ENCODE measurements around the gene EDC3. TPM values are rescaled to one million over a fixed set of nuclear protein-coding genes. Genes with fewer than 3 reads are reported as not detected.
A peak's percentile ranks its signal among the peaks of the same experiment; 100 is the strongest.

Gene EDC3
- total RNA-seq, 1 donor from 2014 or later: 62.6 TPM

DNA sequence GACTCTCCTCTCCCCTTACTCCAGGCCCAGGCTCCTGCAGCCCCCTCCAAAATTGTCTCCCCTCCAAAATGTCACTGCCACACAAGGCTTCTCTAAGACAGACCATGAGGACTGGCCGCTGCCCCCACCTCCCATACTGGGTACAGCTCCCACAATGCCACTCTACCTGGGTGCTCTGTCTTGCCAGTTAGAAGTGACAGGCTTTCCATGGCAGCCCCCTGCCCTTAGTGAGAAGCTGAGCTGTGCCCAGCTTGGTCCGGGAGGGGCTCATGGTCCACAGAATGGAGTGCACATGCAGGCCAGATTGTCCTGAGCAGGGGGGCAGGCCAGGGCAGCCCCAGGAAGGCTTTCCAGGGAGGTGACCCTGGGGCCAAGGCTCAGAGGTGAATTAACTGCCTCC, 83.1 kb downstream of the EDC3 start:
- H3K4me1 Mint-ChIP-seq (ENCODE audit: low read depth): peaks cover 10% of the 10 kb centered on the region
- no peak for DNase-seq (ENCODE audit: low spot score, unreplicated experiment)
- H3K4me3 Mint-ChIP-seq (ENCODE audit: low read depth): peak overlapping the region; percentile 56
- no peaks in the 10 kb centered on the region for H3K36me3 Mint-ChIP-seq (ENCODE audit: insufficient read depth)
- H3K27me3 Mint-ChIP-seq: peaks cover 8% of the 10 kb centered on the region
- TF ChIP-seq, protein P1, sequence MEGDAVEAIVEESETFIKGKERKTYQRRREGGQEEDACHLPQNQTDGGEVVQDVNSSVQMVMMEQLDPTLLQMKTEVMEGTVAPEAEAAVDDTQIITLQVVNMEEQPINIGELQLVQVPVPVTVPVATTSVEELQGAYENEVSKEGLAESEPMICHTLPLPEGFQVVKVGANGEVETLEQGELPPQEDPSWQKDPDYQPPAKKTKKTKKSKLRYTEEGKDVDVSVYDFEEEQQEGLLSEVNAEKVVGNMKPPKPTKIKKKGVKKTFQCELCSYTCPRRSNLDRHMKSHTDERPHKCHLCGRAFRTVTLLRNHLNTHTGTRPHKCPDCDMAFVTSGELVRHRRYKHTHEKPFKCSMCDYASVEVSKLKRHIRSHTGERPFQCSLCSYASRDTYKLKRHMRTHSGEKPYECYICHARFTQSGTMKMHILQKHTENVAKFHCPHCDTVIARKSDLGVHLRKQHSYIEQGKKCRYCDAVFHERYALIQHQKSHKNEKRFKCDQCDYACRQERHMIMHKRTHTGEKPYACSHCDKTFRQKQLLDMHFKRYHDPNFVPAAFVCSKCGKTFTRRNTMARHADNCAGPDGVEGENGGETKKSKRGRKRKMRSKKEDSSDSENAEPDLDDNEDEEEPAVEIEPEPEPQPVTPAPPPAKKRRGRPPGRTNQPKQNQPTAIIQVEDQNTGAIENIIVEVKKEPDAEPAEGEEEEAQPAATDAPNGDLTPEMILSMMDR (IDR thresholded peaks at IDR 0.05; ENCODE audit: unreplicated experiment): no peak
- no peaks in the 10 kb centered on the region for H3K9me3 Mint-ChIP-seq (ENCODE audit: low read depth)
- no peak overlapping the region for H3K27ac Mint-ChIP-seq

- Mint-ChIP-seq H3K9me3 (ENCODE audit: low read depth) (no peaks in the 10 kb centered on the region), H3K27me3 (peaks cover 8% of the 10 kb centered on the region), H3K27ac (no peak overlapping the region), H3K36me3 (ENCODE audit: insufficient read depth) (no peaks in the 10 kb centered on the region), H3K4me3 (ENCODE audit: low read depth) (no peak overlapping the region), H3K4me1 (ENCODE audit: low read depth) (peaks cover 6% of the 10 kb centered on the region)
- TF ChIP-seq, protein P1 (IDR thresholded peaks at IDR 0.05; ENCODE audit: unreplicated experiment): no peak
- DNase-seq (ENCODE audit: low spot score, unreplicated experiment): no peak
These were observed 84.0 kb downstream of the EDC3 start for GRCh38 chr15:74611834-74612233.

- Mint-ChIP-seq H3K4me3 (ENCODE audit: low read depth) (no peak overlapping the region), H3K27me3 (peaks cover 8% of the 10 kb centered on the region), H3K4me1 (ENCODE audit: low read depth) (peaks cover 1% of the 10 kb centered on the region), H3K36me3 (ENCODE audit: insufficient read depth) (no peaks in the 10 kb centered on the region), H3K27ac (no peak overlapping the region), H3K9me3 (ENCODE audit: low read depth) (no peaks in the 10 kb centered on the region)
- TF ChIP-seq, protein P1 (IDR thresholded peaks at IDR 0.05; ENCODE audit: unreplicated experiment): no peak
- no peak for DNase-seq (ENCODE audit: low spot score, unreplicated experiment)
These were observed 84.5 kb downstream of the EDC3 start for GRCh38 chr15:74611341-74611740.

- TF ChIP-seq, protein P1 (IDR thresholded peaks at IDR 0.05; ENCODE audit: unreplicated experiment): no peak
- Mint-ChIP-seq H3K36me3 (ENCODE audit: insufficient read depth) (no peaks in the 10 kb centered on the region), H3K27me3 (peaks cover 8% of the 10 kb centered on the region), H3K9me3 (ENCODE audit: low read depth) (no peaks in the 10 kb centered on the region), H3K27ac (no peak overlapping the region), H3K4me1 (ENCODE audit: low read depth) (no peaks in the 10 kb centered on the region), H3K4me3 (ENCODE audit: low read depth) (no peak overlapping the region)
- no peak for DNase-seq (ENCODE audit: low spot score, unreplicated experiment)
These were observed 85.4 kb downstream of the EDC3 start for GRCh38 chr15:74610302-74610951.

DNA sequence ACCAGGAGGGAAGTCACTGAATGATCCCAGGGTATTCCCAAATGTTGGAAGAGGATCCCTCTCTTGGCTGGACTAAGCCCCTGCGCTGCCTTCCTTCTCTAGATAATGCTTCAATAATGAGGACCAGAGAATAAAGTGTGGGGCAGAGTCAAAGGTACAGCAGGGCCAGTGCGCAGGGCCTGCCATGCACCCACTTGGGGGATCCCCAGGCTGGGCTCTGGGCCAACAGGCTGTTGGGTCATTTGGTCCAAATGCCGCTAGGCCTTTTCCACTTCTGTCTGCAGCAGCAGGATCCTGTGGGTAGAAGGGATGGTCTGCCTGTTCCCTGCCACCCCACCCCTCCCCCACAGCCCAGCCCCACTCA, 85.9 kb downstream of the EDC3 start:
- no peak for DNase-seq (ENCODE audit: low spot score, unreplicated experiment)
- TF ChIP-seq, protein P1 (IDR thresholded peaks at IDR 0.05; ENCODE audit: unreplicated experiment): no peak
- Mint-ChIP-seq H3K4me3 (ENCODE audit: low read depth) (no peak overlapping the region), H3K36me3 (ENCODE audit: insufficient read depth) (no peaks in the 10 kb centered on the region), H3K27me3 (peaks cover 8% of the 10 kb centered on the region), H3K4me1 (ENCODE audit: low read depth) (no peaks in the 10 kb centered on the region), H3K27ac (no peak overlapping the region), H3K9me3 (ENCODE audit: low read depth) (no peaks in the 10 kb centered on the region)

Data from progenitor cell of endocrine pancreas (in vitro differentiated cells).